ENCODE data around the gene CTSH.
"Not testable (repeated sequence)": the region's sequence is repeated elsewhere in the genome, so short reads cannot be mapped to it uniquely, and the experiment has no call there.

The CTSH gene

GRCh38 chr15:78938658-78939488 lies 6.0 kb downstream of the CTSH start:
- DNase-seq, result no peak

- no peak for DNase-seq
Measured at GRCh38 chr15:78937132-78937739, 7.6 kb downstream of the CTSH start.

GRCh38 chr15:78934655-78935023 lies 10.2 kb downstream of the CTSH start:
- DNase-seq, result no peak

DNA sequence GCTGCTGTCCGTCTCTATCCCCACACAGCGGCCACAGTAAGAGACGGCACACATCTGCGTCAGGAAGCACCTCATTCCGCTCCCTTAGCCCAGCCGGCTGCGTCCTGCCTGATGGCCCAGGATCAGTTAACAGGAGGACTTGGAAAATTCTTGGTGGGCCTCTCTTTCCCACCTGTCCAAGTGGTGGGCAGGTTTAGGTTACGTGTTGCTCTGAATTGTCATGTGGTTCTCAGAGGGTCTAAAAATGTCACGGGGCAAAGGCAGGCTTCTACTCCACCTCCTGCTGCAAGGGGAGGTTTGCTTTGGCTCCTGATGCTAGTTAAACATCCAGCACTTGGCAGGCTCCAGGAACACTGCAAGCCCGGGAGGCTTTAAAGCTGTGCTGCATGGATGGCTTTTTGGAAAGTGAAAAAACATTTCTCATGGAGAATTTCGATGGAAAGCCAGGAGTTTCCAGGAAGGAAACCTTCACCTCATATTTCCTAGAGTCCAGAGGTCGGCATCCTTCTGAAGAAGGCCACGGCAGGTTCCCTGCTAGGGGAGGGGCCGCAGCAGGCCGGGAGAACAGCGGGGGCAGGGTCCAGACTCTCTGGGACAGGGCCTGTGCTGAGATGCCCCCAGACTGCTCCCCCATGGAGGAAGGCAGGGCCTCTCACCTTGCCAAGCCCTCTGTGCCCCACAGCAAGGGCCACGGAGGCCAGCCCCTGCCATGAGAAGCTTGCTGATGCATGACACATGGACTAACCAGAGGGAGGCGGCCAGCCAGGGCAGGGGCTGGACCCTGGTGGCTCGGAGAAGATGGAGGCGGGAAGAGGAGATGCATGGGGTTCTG lies 10.8 kb downstream of the CTSH start:
- no peak for DNase-seq

DNA sequence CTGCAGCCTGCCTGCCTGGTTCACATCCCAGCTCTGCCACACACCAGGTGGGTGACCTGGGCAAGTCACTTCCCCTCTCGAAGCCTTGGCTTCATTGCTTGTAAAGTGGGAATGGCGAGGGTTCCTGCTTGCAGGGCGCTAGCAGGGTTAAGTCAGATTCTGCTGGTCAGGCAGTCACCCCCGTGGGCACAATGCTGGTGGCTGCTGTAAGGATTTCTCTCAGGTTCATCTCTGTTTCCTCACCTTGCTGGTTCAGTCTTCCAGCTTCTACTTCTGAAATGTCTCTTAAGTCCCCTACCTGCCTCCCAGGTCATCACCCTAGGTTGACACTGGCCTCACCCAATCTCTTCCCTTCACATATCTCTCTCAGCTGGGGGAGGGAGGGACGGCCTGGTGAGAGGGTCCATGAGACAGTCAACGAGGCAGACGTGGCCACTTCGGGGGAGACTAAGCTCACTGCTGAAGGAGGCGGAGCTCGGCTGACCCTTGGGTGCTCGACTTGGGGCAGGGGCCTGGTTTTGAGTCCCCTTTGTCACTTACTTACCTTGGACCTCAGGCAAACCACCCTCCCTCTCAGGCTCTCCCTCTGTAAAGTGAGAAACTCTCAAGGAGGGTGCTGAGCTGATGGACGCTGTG lies 11.5 kb downstream of the CTSH start:
- no peak for DNase-seq

GRCh38 chr15:78932258-78932808 lies 12.5 kb downstream of the CTSH start:
- DNase-seq, result no peak

DNA sequence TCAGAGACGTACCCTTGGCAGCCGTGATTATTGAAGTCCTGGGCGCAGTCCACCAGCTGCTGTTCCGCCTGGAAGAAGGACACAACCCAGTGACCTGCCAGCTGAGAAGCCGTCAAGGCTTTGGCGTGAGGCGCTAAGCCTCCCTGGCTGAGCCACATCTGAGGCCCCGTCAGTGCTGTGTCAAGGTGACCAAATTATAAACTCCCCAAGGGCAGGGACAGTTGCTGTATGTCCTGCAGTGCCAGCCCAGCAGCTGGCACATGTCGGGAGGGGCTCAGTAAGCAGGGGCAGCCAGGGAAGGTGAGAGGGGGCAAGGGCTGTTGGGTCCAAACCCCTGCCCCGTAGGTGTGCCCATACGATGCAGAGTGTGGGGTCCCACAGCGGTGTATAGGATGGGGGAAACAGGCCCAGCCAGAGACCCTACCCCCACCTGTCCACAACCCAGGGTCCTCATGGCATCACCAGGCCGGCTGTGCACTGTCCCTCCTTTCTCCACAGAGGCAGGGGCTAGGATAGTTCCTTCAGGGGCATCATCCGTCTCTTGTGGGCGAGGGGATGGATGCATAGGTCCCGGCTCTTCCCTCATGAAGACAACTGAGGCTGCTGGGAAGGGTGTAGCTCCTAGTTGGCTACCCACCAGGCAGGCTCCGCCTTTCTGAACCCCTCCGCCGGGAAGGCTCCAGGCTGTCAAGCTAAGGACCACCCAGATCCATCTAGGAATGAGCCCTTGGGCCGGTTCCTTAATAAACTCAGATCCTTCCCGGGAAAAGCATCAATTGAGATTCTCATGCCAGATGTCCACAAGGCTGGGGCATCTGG lies 13.2 kb downstream of the CTSH start:
- no peak for DNase-seq

GRCh38 chr15:78930577-78931388 lies 14.1 kb downstream of the CTSH start:
- peak; percentile 85 for DNase-seq

GRCh38 chr15:78929536-78930264 lies 15.1 kb downstream of the CTSH start:
- DNase-seq, result no peak

- no peak for DNase-seq
Measured at GRCh38 chr15:78928616-78929093, 16.2 kb downstream of the CTSH start.

DNA sequence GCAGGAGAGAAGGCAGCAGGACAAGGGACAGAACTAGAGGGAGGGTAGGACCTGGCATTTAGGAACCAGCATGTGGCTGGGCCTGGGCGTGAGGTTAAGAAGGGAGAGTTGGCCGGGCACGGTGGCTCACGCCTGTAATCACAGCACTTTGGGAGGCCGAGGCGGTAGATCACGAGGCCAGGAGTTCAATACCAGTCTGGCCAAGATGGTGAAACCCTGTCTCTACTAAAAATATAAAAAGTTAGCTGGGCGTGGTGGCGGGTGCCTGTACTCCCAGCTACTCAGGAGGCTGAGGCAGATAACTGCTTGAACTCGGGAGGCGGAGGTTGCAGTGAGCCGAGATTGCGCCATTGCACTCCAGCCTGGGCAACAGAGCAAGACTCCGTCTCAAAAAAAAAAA lies 16.7 kb downstream of the CTSH start:
- DNase-seq, result not testable (repeated sequence)

DNA sequence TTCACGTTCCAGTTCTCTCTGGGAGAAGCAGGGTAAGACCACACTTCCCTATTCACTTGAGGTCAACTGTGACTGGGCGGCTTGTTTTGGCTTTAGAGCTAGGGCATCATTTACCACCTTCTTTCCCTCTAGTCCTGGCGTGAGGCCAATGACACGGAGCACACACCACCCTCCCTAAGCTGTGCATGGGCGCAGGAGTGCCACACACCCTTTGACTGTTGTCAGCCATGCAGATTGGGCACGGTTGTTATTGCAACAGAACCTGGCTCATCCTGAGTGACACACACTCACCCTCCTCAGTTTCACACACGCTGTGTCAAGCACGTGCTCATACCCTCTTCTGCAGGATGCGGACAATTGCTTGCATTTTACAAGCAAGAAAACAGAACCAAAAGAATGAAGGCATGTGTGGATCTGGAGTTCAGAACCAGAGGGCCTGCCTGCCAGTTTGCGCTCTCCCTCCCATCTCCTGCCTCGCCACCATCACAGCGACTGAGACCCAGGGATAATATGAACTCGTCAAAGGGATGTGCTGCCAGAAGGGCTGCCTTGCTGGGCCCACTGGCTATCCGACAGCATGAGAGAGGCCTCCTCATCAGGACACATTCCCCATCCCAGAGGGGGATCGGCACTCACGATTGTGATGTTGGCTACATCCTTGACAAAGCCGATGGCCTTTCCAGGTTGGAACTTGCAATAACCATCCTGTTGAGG lies 17.6 kb downstream of the CTSH start:
- no peak for DNase-seq

DNA sequence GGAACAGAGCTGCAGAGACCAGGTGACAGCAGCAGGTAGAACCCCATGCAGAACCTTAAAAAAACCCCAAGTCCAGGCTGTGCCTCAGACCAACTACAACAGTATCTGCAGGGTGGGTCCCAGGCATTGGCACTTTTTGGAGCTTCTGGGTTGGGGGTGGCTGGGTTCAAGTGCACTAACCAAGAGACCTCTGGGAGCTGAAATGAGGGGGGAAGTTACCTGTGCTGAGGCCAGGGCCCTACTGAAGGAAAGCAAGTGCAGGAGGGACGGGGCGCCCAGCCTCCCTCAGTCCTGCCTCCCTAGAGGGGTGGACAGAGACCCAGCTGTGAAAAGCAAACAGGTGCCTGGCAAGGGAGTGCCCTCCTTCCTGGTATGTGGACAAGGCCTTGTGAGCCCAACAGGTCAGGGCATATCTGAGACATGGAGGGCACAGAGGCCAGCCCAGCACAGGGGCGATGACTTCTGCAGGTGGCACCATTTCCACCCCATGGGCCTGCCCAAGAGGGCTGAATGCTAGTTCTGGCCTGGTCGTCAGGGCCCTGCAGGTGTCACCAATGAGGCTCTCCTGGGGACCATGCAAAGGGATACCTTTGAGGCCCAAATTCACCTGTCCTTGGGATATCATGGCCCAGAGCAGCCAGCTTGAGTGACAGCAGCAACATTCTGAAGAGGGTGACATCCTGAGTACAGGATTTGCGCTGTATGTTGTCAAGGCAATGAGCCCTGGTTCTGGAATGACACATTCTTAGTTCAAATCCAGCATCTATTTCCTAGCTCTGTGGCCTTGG lies 18.7 kb downstream of the CTSH start:
- no peak for DNase-seq

DNA sequence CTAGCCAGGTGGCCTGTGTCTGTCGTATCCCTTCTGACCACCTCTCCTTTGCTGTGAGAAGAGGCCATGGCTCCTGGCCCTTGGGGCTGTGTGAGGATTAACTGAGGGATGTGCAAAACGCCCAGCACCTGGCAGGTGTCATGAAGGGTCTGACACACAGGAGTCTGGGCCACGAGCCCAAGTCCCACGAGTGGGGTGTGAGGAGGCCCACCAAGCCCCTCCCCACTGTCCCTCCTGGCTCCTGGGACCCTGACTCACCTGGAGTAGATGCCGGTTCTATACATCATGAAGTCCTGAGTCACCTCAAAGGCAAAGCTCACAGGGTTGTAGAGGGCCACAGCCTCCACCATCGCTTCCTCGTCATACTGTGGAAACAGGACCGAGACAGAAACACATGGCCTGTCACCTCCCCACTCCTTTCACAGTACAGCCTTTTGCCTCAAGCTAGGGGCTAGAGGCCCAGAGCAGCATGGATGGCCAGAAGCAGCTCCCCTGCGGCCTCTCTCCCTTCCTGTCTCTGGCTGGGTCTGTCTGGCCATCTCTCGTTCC lies 19.7 kb downstream of the CTSH start:
- DNase-seq, result no peak

DNA sequence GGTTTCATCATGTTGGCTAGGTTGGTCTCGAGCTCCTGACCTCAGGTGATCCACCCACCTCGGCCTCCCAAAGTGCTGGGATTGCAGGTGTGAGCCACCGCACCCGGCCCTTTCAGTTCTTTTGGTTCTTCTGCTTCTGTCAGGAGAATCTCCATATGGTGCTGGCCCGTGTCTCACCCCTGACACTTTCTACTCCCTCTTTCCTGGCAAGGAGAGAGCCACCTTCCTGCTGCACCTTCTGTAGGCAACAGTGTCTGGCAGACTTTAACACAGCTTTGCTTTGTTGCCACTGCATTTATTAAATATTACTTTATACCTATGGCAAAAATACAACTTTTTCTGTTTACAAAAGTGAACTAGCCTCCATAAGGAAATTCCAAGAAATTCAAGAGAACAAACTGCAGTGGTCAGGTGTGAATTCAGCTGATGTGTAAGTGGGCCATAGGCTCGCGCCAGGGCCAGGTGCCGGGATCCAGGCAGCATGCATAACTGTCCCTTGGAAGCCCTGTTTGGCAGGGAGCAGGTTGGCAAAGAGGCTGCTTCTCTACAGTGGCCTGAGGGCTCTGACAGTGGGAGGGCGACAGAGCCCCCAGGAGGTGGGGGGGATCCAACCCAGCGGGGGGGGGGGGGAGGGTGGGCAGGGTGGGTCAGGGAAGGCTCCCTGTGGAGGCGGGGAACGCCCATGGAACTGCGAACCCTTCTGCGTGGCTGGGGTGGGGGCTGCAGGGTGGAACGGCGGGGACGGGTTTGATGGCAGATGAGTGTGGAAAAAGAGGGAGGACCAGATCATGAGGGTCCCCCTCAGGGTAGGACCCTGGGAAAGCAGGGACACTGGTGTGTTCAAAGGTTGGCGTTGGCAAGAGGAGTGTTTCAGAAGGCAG lies 21.1 kb downstream of the CTSH start:
- no peak for DNase-seq

- no peak for DNase-seq
Measured at GRCh38 chr15:78923015-78923414, 21.8 kb downstream of the CTSH start.

GRCh38 chr15:78922527-78922926 lies 22.3 kb downstream of the CTSH start:
- DNase-seq, result no peak

All from fibroblast of skin of abdomen (primary cell).